Measurements from ENCODE around the gene AOAH.

Gene AOAH

DNA sequence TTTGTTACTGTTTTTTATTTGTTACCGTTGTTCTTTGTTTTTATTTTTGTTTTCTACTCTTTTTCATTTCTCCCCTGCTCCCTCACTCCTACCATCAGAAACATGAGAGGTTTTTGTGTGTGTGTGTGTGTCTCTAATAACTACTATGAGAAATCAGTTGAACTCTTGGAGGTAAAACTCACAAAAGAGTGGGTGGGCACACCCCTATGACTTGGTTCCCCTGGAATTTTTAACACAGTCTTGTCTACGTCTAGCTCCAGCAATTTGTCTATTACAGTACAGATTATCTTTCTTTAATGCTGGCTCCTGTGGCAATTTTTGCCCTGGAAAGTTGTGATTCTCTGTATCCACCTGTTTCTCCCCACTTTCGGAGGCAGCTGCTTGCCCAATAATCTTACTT is 56.2 kb downstream of the AOAH start:
- ChIA-PET POLR2A (no interaction called here), CTCF (interaction anchor here (0.9 to 1.3 kb wide), 3 partner anchors 10 to 514 kb away, joined by 3 to 4 read pairs (median 3); no protein-coding TSS in a partner anchor)

DNA sequence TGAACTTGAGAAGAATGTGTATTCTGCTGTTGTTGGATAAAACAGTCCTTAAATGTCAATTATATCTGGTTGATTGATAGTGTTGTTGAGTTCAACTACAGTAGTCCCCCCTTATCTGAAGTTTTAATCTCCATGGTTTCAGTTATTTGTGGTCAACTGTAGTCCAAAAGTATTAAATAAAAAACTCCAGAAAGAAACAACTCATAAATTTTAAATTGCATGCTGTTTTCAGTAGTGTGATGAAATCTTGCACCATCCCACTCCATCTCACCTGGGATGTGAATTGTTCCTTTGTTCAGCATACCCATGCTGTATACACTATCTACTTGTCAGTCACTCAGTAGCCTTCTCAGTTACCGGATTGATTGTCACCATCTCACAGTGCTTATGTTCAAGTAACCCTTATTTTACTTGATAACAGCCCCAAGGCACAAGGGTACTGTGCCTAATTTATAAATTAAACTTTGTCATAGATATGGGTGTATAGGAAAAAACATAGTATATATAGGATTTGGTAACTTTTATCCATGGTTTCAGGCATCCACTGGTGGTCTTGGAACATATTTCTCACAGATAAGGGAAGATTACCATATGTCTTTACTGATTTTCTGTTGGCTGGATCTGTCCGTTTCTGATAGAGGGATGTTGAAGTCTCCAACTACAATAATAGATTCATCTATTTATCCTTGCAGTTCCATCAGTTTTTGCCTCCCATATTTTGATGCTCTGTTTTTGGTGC is 57.1 kb downstream of the AOAH start:
- TF ChIP-seq, protein P1, sequence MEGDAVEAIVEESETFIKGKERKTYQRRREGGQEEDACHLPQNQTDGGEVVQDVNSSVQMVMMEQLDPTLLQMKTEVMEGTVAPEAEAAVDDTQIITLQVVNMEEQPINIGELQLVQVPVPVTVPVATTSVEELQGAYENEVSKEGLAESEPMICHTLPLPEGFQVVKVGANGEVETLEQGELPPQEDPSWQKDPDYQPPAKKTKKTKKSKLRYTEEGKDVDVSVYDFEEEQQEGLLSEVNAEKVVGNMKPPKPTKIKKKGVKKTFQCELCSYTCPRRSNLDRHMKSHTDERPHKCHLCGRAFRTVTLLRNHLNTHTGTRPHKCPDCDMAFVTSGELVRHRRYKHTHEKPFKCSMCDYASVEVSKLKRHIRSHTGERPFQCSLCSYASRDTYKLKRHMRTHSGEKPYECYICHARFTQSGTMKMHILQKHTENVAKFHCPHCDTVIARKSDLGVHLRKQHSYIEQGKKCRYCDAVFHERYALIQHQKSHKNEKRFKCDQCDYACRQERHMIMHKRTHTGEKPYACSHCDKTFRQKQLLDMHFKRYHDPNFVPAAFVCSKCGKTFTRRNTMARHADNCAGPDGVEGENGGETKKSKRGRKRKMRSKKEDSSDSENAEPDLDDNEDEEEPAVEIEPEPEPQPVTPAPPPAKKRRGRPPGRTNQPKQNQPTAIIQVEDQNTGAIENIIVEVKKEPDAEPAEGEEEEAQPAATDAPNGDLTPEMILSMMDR (IDR thresholded peaks at IDR 0.05; ENCODE audit: control extremely low read depth, extremely low read depth, low read depth, missing control alignments), result no peak
- no peak for DNase-seq (ENCODE audit: extremely low spot score)
- ChIA-PET CTCF (no interaction called here), POLR2A (no interaction called here)

More for the DNA sequence above, 56.2 kb downstream of the AOAH start:
- no peak for DNase-seq (ENCODE audit: extremely low spot score)
- TF ChIP-seq, protein P1 (IDR thresholded peaks at IDR 0.05; ENCODE audit: control extremely low read depth, extremely low read depth, low read depth, missing control alignments), result no peak

DNA sequence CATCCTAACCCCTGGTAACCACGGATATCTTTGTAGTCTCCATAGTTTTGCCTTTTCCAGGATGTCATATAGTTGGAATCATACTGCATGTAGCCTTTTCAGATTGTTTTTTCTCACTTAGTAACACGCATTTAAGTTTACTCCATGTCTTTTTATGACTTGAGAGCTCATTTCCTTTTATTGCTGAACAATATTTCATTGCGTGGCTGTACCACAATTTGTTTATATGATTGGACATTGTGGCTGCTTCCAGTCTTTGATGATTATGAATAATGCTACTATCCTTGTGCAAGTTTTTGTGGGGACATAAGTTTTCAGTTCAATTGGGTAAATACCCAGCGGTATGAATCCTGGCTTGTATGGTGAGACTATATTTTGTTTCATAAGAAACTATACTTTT is 60.8 kb downstream of the AOAH start:
- DNase-seq (ENCODE audit: extremely low spot score), result no peak
- ChIA-PET CTCF (no interaction called here), POLR2A (no interaction called here)
- TF ChIP-seq, protein P1 (IDR thresholded peaks at IDR 0.05; ENCODE audit: control extremely low read depth, extremely low read depth, low read depth, missing control alignments), result no peak

DNA sequence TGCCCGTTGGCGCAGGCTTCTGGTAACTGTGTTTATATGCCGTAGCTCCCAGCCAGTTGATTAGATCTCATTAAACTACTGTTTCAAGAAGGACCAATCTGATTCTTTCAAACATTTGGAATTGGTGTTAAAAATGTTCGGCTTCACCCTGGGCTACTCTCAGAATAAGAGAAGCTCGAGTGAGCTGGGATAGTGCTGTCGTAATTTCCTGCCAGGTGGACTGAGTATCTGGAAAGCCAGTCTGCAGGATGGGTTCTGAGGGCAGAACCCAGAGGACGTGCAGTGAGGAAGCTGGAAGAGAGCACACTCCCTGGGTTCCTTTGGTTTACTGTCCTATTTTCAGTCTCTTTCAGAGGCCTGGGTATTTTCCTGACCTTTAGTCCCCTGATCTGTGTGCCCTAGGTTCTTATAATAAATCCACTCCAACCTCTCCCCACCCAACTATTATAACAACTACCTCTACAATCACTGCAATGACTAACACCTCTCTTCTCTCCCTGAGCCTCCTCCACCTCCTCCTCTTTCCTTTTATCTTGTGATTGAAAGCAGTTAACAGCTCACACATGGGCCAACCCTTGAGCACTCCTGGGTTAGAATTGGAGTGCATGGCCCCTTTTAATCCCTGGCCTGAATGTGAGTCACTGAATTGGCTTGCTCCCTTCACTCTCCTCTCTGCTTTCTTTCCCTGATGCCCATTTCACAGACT is 63.0 kb downstream of the AOAH start:
- DNase-seq (ENCODE audit: extremely low spot score), result no peak
- POLR2A ChIA-PET, result no interaction called here
- CTCF ChIA-PET, result interaction anchor here (1.2 to 1.4 kb wide), 2 partner anchors 10 to 30 kb away, joined by 3 to 6 read pairs; no protein-coding TSS in a partner anchor
- TF ChIP-seq, protein P1 (IDR thresholded peaks at IDR 0.05; ENCODE audit: control extremely low read depth, extremely low read depth, low read depth, missing control alignments), result no peak

DNA sequence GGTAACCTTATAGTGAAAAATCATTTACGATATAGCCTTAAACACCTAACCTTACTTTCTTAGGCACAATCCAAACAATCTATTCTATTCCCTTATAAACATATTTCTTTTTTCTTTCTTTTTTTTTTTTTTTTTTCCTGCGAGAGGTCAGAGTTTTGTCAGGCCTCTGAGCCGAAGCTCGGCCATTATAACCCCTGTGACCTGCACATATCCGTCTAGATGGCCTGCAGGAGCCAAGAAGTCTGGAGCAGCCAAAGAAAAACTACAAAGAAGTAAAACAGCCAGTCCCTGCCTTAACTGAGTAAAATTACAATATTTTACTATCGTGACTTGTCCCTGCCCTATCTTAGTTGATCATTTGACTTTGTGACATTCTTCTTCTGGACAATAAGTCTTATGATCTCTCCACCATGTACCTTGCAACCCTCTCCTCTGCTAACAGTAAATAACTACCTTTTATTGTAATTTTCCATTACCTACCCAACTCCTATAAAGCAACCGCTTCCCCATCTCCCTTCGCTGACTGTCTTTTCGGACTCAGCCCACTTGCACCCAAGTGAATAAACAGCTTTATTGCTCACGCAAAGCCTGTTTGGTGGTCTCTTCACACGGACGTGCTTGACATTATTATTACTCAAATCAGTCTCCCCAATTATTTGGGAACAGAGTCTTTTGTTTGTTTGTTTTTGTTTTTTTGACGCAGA is 64.5 kb downstream of the AOAH start:
- TF ChIP-seq, protein P1 (IDR thresholded peaks at IDR 0.05; ENCODE audit: control extremely low read depth, extremely low read depth, low read depth, missing control alignments), result no peak
- no peak for DNase-seq (ENCODE audit: extremely low spot score)
- CTCF ChIA-PET, result interaction anchor here (3.6 kb wide), 1 partner anchor 11 kb away, joined by 16 read pairs; no protein-coding TSS in a partner anchor
- POLR2A ChIA-PET, result no interaction called here

DNA sequence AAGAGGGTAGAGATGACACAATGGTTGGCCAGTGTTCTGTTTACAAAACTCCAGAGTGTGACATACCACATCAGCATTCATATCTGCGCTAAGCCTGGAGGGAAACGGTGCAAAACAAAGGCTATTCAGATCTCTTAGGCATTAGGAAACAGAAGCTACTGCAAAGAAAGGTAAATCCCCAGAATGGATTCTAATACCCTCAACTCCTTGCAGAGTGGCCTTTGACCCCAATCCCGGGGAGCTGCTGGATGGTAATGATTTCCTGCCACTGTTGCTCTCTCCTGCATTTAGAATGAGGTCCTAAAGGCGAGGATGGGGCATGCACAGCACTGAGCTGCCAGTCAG is 65.2 kb downstream of the AOAH start:
- CTCF ChIA-PET, result interaction anchor here (3.6 kb wide), 1 partner anchor 12 kb away, joined by 16 read pairs; no protein-coding TSS in a partner anchor
- POLR2A ChIA-PET, result no interaction called here
- TF ChIP-seq, protein P1 (IDR thresholded peaks at IDR 0.05; ENCODE audit: control extremely low read depth, extremely low read depth, low read depth, missing control alignments), result no peak
- DNase-seq (ENCODE audit: extremely low spot score), result no peak
